HG03108 (cell line): ENCODE measurements around the gene DRC7.
"Not testable (repeated sequence)": the region's sequence is repeated elsewhere in the genome, so short reads cannot be mapped to it uniquely, and the experiment has no call there.

Experiments used
- ATAC-seq: cut with Tn5 transposase; IDR thresholded peaks from one replicate; pipeline ENCODE4 v1.9.1; 2021; ENCODE audit warnings: moderate library complexity; ENCODE audit not compliant: unreplicated experiment

Gene DRC7

DNA sequence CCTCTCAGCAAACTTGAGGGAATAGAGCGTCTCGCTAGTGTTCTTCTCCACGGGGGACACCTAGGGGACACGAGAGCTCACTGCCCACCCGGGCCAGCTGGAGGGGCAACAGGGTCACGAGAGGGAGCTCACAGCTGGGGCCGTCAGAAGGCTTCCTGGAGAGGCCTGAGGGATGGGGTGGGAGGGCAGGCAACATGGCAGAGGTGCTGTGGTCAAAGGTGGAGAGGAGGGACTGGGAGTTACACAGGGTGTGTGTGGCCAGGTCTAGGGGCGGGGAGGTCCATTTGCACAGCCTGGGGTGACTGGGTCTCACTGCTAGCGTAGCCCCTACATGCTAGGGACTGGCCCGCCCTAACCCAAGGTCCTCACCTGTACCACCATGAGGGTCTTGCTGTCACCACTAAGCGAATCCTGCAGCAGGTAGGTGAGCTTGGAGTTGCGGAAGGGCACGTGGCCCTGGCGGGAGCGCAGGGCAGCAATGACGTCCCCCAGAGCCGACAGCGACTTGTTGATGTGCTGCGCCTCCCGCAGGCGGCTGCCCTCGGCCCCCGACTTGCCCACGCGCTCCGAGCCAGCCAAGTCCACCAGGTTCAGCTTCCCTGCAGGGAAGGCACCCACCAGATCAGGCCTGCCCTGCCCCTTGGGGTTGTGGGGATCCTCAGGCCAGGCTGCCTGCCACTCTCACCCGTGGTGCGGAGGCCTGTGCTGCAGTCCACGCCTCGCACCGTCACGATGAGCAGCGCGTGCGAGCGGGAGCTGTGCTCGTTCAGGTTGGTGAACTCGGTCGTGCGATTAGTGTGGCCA lies 66.0 kb downstream of the DRC7 start:
- ATAC-seq: no peak

DNA sequence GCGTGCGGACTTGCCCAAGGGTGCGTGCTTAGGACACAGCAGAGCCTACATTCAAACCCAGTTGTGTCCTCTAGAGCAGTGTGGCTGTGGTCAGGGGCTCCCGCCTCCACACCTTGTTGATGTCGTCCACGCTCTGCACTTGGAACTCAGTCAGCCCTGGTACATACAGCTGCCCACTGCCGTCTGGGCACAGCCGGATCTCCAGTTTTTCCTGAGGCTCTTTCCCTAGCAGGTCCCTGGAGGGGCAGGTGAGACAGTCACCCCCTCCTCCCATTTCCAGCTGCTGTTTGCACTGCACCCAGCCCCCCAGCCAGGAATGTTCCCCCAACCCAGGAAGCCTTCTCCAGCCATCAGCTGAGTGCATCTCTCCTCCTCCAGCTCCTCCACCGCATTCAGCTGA lies 66.7 kb downstream of the DRC7 start:
- ATAC-seq: no peak

DNA sequence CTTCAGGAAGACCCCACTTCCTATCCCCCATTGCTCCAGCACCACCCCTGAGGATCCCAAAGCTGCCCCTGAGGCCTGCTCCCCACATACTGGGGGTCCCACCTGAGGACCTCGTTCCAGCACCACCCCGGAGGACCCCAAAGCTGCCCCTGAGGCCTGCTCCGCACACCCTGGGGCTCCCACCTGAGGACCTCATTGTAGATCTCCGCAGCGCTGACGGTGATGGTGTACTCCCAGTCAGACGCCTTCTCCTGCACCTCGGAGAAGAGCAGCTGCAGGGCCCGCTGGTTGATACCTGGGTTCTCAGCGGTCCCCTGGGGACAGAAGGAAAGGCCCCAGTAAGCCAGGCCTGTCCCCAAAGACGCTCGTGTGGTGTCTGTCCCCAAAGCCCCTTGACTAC lies 67.4 kb downstream of the DRC7 start:
- no peak for ATAC-seq

DNA sequence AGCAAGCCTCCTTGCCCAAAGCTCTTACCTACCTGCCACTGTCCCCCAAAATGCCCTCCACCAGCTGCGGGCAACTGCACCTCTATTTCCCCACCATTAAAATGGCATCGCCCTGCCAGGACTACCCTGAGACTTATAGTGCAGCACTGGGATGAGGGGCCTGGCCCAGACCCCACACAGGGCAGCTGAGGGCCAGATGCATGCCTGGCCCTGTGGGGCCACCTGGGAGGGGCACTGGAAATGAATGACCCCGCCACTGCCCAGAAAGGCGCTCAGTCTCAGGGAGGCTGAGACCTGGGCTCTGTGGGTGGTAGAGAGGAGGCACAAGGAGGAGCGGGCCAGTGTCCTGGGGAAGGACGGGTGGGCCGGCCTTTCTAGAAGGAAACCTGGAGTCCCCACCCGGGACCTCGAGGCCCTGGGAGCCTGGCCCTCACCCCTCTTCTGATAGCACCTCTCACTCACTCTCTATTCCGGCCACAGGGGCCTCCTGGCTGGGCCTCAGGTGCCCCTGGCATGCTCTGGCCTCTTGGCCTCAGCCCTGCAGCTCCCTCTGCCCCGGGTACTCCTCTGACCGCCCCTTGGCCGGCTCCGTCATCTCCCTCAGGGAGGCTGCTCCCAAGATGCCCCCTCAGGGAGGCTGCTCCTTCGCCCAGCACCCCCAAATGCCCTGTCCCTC lies 67.9 kb downstream of the DRC7 start:
- ATAC-seq: no peak

DNA sequence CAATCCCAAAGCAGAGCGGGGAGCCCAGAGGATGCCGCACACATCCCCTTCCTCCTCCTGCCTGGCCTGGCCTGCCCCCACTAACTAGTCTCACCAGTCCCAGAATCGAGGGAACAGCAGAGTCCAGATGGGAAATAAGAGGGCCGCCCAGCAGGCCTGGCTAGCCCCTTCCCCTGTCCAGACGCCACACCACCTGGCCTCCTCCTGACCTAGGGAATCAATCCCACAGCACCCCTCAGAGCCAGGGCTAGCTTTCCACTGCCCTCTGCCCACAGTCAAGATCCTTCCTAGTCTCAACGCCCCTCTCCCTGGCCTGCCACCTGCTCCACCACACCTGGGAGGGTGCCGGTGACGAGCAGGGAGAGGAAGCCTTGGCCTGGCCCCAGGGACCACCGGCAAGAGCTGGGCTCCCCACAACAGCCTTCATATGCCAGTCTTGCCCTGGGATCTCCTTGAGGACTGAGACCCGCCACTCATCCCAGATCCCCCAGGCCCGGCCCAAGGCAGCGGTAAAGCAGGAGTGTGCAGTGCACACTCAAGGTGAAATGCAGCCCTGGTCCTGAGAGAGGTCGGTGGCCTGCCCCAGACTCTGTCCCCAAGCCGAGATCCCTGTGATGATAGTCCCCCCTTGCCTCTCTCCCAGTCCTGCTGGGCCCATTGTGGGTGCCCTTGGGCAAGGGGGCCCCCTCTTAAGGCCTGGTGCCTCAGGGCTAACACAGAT lies 68.8 kb downstream of the DRC7 start:
- ATAC-seq: no peak

DNA sequence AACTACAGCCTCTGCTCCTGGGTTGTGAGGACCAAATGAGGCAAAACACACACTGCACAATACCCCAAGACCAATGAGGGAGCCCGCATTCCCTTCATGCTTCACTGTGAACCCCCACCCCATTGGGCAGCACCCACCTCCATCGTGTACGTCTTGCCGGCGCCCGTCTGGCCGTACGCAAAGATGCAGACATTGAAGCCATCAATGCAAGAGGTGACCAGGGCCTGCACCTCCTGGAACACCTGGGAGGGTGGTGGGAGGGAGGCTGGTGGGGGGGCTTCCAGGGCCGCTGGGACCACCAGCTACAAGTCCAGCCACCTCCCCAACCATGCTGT lies 69.4 kb downstream of the DRC7 start:
- ATAC-seq: no peak

DNA sequence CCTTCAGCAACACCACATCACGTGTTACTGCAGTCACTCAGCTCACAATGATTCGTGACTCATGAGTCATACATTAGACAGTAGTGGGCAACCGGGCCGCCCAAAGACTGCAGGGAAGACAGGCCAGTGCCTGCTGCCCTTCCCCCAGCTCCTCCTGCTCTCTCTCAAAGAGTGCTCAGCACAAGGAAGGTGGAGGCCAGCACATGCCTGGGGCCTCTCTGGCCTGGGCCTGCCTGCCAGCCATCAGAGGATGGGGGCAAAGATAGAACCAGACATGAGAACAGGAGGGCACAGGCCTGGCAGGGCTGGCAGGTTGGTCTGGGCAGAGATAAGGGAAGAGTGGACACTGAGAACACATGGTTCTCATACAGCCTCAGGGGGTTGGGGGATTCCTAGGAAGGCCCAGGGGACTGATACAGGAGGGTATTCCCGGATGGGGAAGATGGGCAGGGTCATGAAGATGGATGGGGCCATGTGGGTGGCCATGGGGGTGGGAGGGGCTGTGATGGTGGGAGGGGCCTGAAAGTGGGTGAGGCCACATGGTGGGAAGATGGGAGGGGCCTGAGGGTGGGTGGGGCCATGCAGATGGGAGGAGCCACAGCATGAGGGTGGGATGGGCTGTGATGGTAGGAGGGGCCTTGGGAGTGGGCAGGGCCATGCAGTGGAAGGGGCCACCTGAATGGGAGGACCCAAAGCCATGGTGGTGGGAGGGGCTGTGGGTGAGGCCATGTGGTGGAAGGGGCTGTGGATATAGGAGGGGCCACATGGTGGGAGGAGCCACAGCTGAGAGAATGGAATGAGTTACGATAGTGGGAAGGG lies 69.9 kb downstream of the DRC7 start:
- ATAC-seq: no peak

DNA sequence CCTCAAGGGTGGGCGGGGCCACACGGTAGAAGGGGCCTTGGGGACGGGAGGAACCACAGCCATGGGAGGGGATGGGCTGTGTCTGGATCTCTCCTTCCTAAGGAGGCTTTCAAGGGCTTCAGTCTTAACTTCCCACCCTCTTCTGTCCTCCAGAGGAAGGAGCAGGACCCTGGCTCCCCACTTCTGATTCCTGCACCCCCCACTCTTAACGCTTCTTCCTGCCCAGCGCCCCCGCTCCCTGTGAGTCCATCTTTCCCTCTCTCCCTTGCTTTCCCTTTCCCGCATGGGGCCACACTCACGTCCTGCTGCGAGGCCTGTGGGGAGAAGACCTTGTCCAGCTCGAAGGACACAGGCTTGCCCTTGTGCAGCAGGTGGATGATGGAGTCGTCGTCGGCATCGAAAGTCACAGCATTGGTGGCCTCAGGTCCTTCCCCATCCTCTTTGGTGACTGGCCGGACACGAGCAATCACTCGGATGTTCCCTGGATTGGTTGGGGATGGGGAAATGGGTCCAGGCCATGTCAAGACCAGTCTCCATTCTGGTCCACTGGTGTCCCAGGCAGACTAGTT lies 70.6 kb downstream of the DRC7 start:
- ATAC-seq: no peak

DNA sequence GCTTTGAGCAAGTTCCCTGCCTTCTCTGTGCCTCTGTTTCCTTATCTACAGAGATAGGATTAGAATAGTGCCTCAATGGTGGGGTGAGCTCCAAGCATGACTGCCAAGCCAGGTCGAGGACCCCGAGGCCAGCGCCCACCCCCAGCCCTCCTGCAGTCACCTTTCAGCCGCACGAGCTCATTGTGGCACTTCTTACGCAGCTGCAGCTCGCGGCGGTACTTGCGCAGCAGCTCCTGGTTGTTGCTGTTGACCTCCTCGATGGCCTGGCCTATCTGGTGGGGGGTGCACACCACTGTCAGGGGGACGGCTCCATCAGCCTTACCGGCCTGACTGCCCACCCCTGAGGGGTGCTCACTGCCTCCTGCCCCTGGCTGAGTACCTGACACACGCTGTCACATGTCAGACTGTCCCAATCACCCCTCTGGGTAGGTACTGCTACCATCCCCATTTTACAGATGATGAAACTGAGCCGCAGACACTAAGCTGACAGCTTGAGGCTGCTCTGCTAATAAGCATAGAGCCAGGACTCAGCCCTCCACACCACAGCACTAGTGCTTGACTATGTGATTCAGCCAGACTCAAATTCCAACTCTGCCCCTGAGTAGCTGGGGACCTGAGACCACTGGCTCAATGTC lies 72.2 kb downstream of the DRC7 start:
- ATAC-seq: no peak

DNA sequence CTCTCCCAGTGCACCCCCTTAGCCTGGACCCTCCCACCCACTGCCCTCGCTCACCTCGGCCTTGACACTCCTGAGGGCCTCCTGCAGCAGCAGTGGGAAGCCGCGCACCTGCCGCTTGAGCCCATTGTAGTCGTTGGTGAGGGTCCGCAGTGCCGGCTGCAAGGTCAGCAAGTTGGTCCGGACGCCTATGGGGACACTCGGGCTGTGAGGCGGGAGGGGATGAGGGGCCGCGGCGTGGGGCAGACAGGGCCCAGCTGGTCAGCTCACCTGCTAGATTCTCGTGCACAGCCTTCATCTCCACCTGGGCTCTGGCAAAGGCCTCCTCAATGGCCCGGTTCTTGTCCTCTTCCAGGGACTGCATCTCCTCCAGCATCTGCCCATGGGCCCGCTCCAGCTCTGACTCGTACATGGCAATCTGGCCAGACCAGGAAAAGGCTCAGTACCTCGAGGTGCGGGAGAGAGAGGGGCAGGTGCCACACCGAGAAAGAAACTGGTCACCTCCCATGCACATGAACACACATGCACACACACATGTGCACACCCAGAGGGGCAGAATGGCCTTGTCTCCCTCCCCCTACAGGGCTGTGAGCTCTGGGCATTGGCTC lies 75.0 kb downstream of the DRC7 start:
- no peak for ATAC-seq

DNA sequence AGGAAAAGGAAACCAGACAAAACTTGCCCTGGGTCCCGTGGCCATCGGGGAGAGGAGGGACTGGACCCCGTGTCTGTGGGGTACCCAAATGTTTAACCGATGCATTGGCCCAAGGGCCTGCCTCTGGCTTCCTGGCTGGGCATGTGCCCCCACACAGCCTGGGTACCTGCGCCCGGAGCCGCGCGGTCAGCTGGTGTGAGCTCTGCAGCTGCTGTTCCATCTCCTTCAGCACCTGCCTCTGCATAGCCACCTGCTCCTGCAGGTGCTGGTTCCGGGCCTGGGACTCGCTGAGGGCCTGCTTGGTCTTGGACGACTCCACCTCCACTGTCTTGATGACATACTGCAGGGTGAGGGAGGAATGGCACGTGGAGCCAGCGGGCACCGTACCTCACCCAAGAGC lies 75.8 kb downstream of the DRC7 start:
- ATAC-seq: no peak

DNA sequence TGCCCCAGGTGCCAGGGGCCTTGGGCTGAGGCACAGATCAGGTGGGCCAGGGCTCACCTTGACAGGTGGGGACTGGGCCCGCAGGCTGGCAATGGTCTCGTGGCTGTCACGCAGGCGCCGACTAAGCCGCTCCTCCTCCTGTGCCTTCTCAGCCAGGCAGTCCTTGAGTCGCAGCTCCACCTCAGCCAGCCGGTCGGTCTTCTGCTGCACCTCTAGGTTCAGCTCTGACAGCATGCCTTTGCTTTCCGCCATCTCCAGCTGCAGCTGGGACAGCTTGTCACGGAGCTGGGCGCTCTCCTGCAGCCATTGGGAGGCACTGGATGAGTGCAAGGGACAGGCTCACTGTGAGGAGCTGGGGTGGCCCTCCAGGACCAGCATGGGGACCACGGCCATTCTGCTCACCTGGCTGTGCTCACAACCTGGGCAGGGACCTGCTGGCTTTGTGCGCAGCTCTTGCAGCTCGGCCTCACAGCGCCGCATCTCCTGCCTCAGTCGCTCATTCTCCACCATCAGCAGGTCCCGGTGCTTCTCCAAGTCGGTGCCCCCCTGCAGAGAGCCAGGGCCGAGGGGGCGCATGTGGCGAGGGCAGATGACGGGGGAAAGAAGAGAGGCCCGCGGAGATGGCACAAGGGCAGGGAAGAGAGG lies 76.7 kb downstream of the DRC7 start:
- ATAC-seq: no peak

DNA sequence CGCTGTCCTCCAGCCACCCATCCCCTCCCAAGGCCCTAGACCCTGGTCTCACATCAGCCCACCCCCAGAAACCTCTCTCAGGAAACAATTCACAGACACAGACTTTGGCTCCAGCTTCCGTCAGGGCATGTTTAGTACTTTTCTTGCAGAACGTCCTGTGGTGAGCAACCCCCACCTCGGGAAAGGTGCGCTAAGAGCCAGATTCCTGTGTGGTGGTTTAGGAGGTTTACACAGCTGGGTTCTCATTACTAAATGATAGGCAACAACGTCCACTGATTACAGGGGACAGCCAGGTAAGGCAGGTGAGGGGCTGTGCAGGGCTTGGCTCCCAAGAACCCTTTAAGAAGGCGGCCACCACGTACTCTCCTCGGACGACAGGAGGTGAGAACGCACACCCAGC lies 78.4 kb downstream of the DRC7 start:
- ATAC-seq: no peak

DNA sequence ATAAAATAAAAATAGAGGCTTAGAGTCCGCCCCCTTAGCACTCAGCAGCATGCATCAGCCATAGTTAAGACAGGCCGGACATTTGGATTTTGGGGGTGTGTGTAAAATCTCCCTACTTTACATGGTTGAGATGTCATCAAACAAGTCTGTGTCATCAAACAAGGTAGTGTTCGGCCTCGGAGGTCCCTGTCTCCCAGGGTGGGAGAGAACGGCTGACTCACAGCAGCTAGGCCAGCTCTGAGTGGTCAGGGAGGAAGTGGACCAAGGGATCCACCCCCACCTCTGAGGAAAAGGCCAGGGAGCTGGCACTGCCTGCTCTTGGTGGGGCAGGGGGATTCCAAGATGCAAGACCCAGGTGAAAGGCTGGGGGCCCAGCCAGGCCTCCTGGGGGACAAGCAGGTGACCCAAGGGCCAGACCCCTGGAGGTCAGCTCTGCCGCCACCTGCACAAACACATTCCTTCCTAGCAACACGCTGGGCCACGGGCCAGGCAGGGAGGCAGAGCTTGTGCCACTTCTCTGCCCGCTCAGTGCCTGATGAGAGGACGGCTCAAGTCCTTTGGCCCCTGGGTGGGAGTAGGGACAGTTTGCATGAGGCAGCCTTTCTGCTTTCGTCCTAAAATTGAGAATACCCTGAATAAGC lies 79.2 kb downstream of the DRC7 start:
- ATAC-seq: no peak

DNA sequence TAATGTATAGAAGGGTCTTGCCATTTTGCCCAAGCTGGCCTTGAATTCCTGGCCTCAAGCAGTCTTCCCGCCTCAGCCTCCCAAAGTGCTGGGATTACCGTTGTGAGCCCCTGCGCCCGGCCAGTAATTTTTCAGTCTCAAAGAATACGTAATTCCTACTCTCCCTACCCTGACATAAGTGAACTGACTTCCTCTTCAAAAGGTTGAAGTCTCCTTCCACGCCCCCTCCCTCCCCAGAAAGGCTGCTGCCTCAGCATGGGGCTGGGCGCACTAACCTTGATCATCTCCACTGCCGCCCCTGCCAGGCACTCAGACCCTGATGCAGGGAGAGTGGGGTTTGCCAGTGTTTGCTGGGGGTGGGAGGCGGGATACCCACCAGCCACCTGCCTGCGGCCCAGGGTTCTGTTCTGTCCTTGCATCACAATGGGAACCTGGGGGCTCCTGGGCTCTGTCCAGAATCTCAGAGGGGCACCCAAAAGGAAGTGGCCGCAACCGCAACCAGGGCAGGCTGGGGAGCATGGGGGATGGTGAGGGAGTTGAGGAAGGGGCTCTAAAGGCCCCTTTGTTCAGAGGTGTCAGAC lies 80.2 kb downstream of the DRC7 start:
- ATAC-seq: no peak

DNA sequence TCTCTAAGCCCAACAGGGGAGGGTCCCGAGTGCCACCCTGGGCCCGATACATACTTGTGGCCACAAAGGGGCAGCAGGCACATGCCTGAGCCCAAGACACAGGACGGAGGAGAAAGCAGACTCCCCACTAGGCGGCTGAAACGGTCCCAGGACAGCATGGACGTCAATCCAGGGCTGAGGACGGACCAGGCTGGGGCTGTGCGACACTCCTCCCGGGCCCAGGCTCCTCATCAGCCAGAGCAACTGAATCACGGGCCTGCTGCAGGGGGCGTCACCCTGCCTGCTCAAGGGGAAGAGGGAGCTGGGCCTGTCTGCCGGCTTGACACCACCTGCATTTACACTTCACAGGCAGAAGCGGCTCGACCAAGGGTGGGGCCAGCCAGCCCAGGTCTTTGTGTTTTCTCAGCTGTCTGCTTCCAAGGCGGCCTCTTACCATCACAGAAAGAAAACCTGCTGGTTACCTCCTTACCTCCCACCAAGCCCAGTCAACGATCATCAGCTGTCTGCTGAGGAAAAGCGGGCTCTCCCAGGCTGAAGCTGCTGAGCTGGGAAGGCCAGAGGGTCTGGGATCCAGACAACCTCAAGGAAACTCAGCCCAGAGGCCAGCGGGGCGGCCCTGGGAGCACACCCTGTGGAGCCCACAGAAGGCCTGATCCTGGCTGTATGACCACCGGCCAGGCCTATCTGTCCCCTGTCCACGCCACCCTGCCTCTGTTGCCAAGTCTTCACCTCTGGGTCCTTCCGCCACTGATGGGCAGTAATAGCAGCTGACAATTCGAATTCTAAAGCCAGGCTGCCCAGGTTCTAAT lies 81.3 kb downstream of the DRC7 start:
- ATAC-seq: no peak

DNA sequence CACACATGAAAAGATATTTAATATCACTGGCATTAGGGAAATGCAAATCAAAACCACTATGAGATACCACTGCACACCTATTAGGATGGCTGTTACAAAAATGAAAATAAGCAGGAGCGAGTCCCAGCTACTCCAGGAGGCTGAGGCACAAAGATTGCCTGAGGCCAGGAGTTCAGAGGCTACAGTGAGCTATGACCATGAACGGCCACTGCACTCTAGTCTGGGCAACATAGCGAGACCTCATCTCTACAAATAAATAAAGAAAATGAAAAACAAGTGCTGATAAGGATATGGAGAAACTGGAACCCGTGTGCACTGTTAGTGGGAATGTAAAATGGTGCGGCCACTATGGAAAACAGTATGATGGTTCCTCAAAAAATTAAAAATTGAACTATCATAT lies 84.1 kb downstream of the DRC7 start:
- no peak for ATAC-seq

DNA sequence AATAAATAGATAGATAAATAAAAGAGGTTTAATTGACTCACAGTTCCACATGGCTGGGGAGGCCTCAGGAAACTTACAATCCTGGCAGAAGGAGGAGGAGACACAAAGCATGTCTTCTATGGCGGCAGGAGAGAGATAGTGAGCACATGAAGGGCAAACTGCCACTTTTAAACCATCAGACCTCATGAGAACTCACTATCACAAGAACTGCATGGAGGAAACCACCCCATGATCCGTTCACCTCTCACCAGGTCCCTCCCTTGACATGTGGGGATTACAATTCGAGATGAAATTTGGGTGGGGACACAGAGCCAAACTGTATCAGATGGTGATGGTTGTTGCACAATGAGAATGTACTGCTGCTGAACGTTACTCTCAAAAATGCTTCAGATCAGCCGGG lies 85.2 kb downstream of the DRC7 start:
- not testable (repeated sequence) for ATAC-seq
